Measurements from ENCODE around the gene SAFB2.

DNA sequence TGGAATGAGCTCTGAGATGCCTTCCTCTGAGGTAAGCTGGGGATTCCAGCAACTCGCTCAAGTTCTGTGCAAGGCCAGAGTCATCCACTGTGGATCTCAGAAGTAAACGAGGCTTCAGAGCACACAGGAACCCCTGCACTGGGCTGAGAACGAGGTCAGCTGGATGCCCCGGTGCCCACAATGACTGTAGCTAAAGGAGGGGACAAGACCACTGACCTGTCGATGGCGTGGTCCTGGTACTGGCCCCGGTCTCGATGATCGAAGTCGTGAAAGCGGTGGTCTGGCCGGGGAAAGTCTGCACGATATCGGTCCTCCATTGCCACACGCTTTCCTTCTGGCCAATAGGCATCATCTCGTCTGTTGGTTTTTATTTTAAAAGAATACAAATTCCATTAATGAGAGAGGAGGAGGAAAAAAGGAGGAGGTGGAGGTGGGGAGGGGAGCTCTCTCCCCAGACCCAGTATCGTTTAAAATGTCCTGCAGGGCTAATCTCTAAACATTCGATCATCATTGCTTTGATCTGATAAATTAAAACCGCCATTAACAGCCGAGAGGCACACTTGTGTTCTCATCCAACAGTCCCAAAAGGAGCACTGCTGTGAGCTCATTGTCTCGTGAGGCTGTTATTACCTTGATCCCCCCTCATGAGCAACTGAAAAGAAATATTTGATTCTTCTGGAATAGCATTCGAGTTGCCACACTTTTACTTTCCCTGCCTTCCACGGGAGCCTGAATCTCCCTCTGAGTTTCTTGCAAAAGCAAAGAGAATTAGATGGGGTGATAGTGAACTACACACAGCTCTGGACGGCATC, 29.8 kb downstream of the SAFB2 start:
- TF ChIP-seq POLR2AphosphoS5 (IDR thresholded peaks at IDR 0.05; ENCODE audit: low read depth, low read length) (no peak), POLR2A (IDR thresholded peaks at IDR 0.05; ENCODE audit: low read depth, low read length) (no peak), POU2F2 (IDR thresholded peaks at IDR 0.05; ENCODE audit: low read depth, low read length) (no peak), TAF1 (IDR thresholded peaks at IDR 0.05; ENCODE audit: low read depth, low read length) (no peak)
